HEK293 (cell line): Measurements from ENCODE around the gene BMP2K.

Experiments used
- CTCF ChIP-seq: fragments of 450-650 bp; formaldehyde crosslinking; IDR thresholded peaks from 2 replicates; pipeline ENCODE4 v1.5.1; 2016; ENCODE audit warnings: missing biosample characterization, missing genetic modification characterization
- ZNF239 ChIP-seq: fragments of 450-650 bp; formaldehyde crosslinking; IDR thresholded peaks from 2 replicates; pipeline ENCODE4 v1.5.1; 2016; ENCODE audit warnings: missing biosample characterization, missing genetic modification characterization
- ZNF624 ChIP-seq: fragments of 450-650 bp; formaldehyde crosslinking; IDR thresholded peaks from 2 replicates; pipeline ENCODE4 v1.5.1; 2017; ENCODE audit warnings: missing biosample characterization, missing genetic modification characterization
- ZNF768 ChIP-seq: fragments of 450-650 bp; formaldehyde crosslinking; IDR thresholded peaks from 2 replicates; pipeline ENCODE4 v1.5.1; 2018; ENCODE audit warnings: missing biosample characterization, mild to moderate bottlenecking, missing genetic modification characterization
- ZNF843 ChIP-seq: fragments of 450-650 bp; formaldehyde crosslinking; IDR thresholded peaks from 2 replicates; pipeline ENCODE4 v1.5.1; 2016; ENCODE audit warnings: missing biosample characterization, missing genetic modification characterization

DNA sequence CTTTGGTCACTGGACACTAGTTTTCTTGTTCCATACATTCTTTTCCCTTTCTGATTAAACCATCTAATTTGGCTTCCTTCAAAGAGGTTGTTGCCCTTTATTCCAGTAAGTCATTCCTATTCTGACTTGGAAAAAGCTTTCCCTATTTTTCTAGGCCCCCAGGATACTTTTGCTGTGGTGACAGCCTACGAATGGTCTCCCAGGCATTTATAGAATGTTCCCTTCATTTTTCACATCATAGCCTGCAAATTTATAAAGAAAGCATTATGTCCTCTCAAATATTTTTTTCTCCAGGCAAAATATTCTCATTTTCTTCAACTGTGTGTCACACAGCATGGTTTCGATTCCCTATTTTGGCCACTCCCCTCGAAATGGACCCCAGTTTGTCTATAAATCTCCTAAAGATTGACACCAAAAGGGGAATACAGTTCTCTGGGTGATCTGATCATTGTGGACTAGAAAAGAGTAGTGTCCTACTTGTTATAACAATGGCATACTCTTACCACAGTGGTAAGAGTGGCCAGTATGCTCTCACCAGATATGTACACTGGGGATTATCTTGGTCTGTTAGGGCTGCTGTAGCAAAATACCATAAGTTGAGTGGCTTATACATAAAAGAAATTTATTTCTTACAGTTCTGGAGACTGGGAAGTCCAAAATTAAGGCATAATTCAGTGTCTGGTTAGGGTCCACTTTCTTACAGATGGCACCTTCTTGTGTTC is 41.5 kb upstream of the BMP2K start:
- TF ChIP-seq CTCF (tag by site-specific recombination): no peak
- no peak for TF ChIP-seq ZNF624 (tag by site-specific recombination)
- no peak for TF ChIP-seq ZNF239 (tag by site-specific recombination)
- TF ChIP-seq ZNF843 (tag by site-specific recombination): no peak
- no peak for TF ChIP-seq ZNF768 (tag by site-specific recombination)
